Stimulated activated CD4-positive, alpha-beta T cell treated with anti-CD3 and anti-CD28 coated beads, Interleukin-4, amount 100 ng/mL, for 1 hour (primary cell): ENCODE results near the gene ANKRD26.

Experiments used
- DNase-seq: peaks from one replicate; pipeline ENCODE4 v3.0.0-alpha.2; 2020

ANKRD26 gene

GRCh38 chr10:27019827-27020226, 80.5 kb downstream of the ANKRD26 start:
- no peak for DNase-seq

- DNase-seq = no peak
Observed at GRCh38 chr10:26997610-26998009, 102.7 kb downstream of the ANKRD26 start.

- DNase-seq = no peak
Observed at GRCh38 chr10:26994743-26995142, 105.6 kb downstream of the ANKRD26 start.

GRCh38 chr10:26987851-26988250, 112.4 kb downstream of the ANKRD26 start:
- no peak for DNase-seq

GRCh38 chr10:26983156-26983555, 117.1 kb downstream of the ANKRD26 start:
- DNase-seq = no peak

- no peak for DNase-seq
Observed at GRCh38 chr10:26982058-26982457, 118.2 kb downstream of the ANKRD26 start.

- no peak for DNase-seq
Observed at GRCh38 chr10:26981232-26981824, 119.0 kb downstream of the ANKRD26 start.

GRCh38 chr10:26978519-26978918, 121.8 kb downstream of the ANKRD26 start:
- no peak for DNase-seq

GRCh38 chr10:26977635-26978034, 122.7 kb downstream of the ANKRD26 start:
- DNase-seq = no peak

- no peak for DNase-seq
Observed at GRCh38 chr10:26970667-26971066, 129.6 kb downstream of the ANKRD26 start.

- DNase-seq = no peak
Observed at GRCh38 chr10:26969145-26969926, 131.0 kb downstream of the ANKRD26 start.

- DNase-seq = no peak
Observed at GRCh38 chr10:26962835-26963234, 137.5 kb downstream of the ANKRD26 start.

GRCh38 chr10:26960308-26960707, 140.0 kb downstream of the ANKRD26 start:
- no peak for DNase-seq

GRCh38 chr10:26959841-26960240, 140.5 kb downstream of the ANKRD26 start:
- no peak for DNase-seq
